GM23338 (cell line): ENCODE results near the gene KBTBD12. TPM values are rescaled to one million over a fixed set of nuclear protein-coding genes. Genes with fewer than 3 reads are reported as not detected.

ENCODE experiments used
- ATAC-seq: fragments of 200-7000 bp; cut with Tn5 transposase; 3 replicates; pipeline ENCODE4 v1.9.1; 2020
- DNase-seq: peaks from one replicate; pipeline ENCODE4 v3.0.0-alpha.2; 2015; ENCODE audit warnings: low spot score
- H2AFZ ChIP-seq: fragments of 200-600 bp; sonication (generic); 2 replicates; pipeline ENCODE4 v1.8.0; 2016; ENCODE audit warnings: antibody characterized with exemption, mild to moderate bottlenecking, moderate library complexity
- H3F3A ChIP-seq: fragments of 200-600 bp; sonication (generic); replicated peaks from 2 replicates; pipeline ENCODE4 v1.8.0; 2017; ENCODE audit warnings: antibody characterized with exemption, mixed run types, low read depth
- H3K27ac ChIP-seq: fragments of 200-600 bp; sonication (generic); 2 replicates; pipeline ENCODE4 v1.6.1; 2016; ENCODE audit warnings: low read depth
- H3K27me3 ChIP-seq: fragments of 200-600 bp; sonication (generic); 2 replicates; pipeline ENCODE4 v1.8.0; 2016; ENCODE audit warnings: mild to moderate bottlenecking, mixed run types, moderate library complexity; ENCODE audit not compliant: insufficient read depth
- H3K36me3 ChIP-seq: fragments of 200-600 bp; sonication (generic); 2 replicates; pipeline ENCODE4 v1.8.0; 2016; ENCODE audit warnings: mild to moderate bottlenecking; ENCODE audit not compliant: insufficient read depth
- H3K4me1 ChIP-seq: fragments of 200-600 bp; sonication (generic); 2 replicates; pipeline ENCODE4 v1.8.0; 2016; ENCODE audit warnings: mild to moderate bottlenecking, moderate library complexity; ENCODE audit not compliant: insufficient read depth
- H3K4me2 ChIP-seq: fragments of 200-600 bp; sonication (generic); 2 replicates; pipeline ENCODE4 v1.7.1; 2017; ENCODE audit warnings: mixed run types
- H3K4me3 ChIP-seq: fragments of 200-600 bp; sonication (generic); 2 replicates; pipeline ENCODE4 v1.6.1; 2016; ENCODE audit warnings: mixed run types
- H3K79me2 ChIP-seq: fragments of 200-600 bp; sonication (generic); replicated peaks from 2 replicates; pipeline ENCODE4 v1.8.0; 2017; ENCODE audit warnings: mild to moderate bottlenecking; ENCODE audit not compliant: insufficient read depth
- H3K9me2 ChIP-seq: fragments of 200-600 bp; sonication (generic); 2 replicates; pipeline ENCODE4 v1.8.0; 2017; ENCODE audit not compliant: insufficient read depth
- H4K20me1 ChIP-seq: fragments of 200-600 bp; sonication (generic); replicated peaks from 2 replicates; pipeline ENCODE4 v1.8.0; 2017; ENCODE audit warnings: mild to moderate bottlenecking; ENCODE audit not compliant: insufficient read depth
- H3K27ac Mint-ChIP-seq: 2 replicates; pipeline ENCODE4 v1.8.0; 2020; ENCODE audit warnings: inconsistent platforms, mild to moderate bottlenecking, moderate library complexity, mixed read lengths
- H3K27me3 Mint-ChIP-seq: 3 replicates; pipeline ENCODE4 v1.8.0; 2022; ENCODE audit warnings: low read depth, mild to moderate bottlenecking, moderate library complexity, mixed read lengths, inconsistent platforms; ENCODE audit not compliant: insufficient read depth, poor library complexity
- H3K36me3 Mint-ChIP-seq: 3 replicates; pipeline ENCODE4 v1.8.0; 2021; ENCODE audit warnings: low read depth, mild to moderate bottlenecking, inconsistent platforms, moderate library complexity, mixed read lengths
- H3K4me1 Mint-ChIP-seq: 3 replicates; pipeline ENCODE4 v1.8.0; 2020; ENCODE audit warnings: mild to moderate bottlenecking, inconsistent platforms, mixed read lengths
- H3K4me3 Mint-ChIP-seq: 3 replicates; pipeline ENCODE4 v1.8.0; 2021; ENCODE audit warnings: moderate library complexity, mild to moderate bottlenecking, inconsistent platforms, mixed read lengths
- H3K9me3 Mint-ChIP-seq: 3 replicates; pipeline ENCODE4 v1.8.0; 2020; ENCODE audit warnings: moderate library complexity, mild to moderate bottlenecking, inconsistent platforms, mixed read lengths
- CREB1 ChIP-seq: fragments of 250-450 bp; sonication (Bioruptor Pico); IDR thresholded peaks from 2 replicates; pipeline ENCODE4 v1.5.0; 2020; ENCODE audit warnings: low read depth, mild to moderate bottlenecking, moderate library complexity
- EZH2 ChIP-seq: fragments of 200-600 bp; sonication (generic); IDR thresholded peaks from one replicate; pipeline ENCODE4 v1.8.0; 2017; ENCODE audit warnings: antibody characterized with exemption, mild to moderate bottlenecking, low read depth; ENCODE audit not compliant: unreplicated experiment
- EZH2phosphoT487 ChIP-seq: fragments of 200-600 bp; sonication (generic); IDR thresholded peaks from one replicate; pipeline ENCODE4 v1.8.1; 2018; ENCODE audit warnings: antibody characterized with exemption; ENCODE audit not compliant: unreplicated experiment
- JUNB ChIP-seq: IDR thresholded peaks from one replicate; pipeline ENCODE4 v1.6.1; 2016; ENCODE audit warnings: antibody characterized with exemption; ENCODE audit not compliant: unreplicated experiment
- NANOG ChIP-seq: IDR thresholded peaks from 2 replicates; pipeline ENCODE4 v1.6.1; 2016; ENCODE audit warnings: antibody characterized with exemption, borderline replicate concordance
- POLR2AphosphoS5 ChIP-seq: IDR thresholded peaks from 2 replicates; pipeline ENCODE4 v1.6.1; 2016; ENCODE audit warnings: antibody characterized with exemption, low read depth
- STAT1 ChIP-seq: IDR thresholded peaks from one replicate; pipeline ENCODE4 v1.6.1; 2016; ENCODE audit warnings: antibody characterized with exemption; ENCODE audit not compliant: unreplicated experiment
- ZNF114 ChIP-seq: fragments of 250-450 bp; sonication (Bioruptor Pico); IDR thresholded peaks from 2 replicates; pipeline ENCODE4 v1.5.0; 2020; ENCODE audit warnings: mild to moderate bottlenecking, moderate library complexity
- ZNF331 ChIP-seq: fragments of 250-450 bp; sonication (Bioruptor Pico); IDR thresholded peaks from 2 replicates; pipeline ENCODE4 v1.5.0; 2020; ENCODE audit warnings: low read depth, mild to moderate bottlenecking, moderate library complexity
- polyA plus RNA-seq: library from polyadenylated mRNA; unstranded; fragments of >200 nt; fragmentation: Nextera tagmentation; extraction: Ambion mirVana; gene quantifications from 2 replicates; pipeline ENCODE4 v1.2.1, GENCODE V29; 2016
- total RNA-seq: library from RNA; depleted of rRNA; stranded (reverse); fragments of >200 nt; shearing (Covaris generic); gene quantifications from 2 replicates; pipeline ENCODE4 v1.2.3, GENCODE V29; 2014
- TF ChIP-seq, protein P1 (sequence below): IDR thresholded peaks from one replicate; pipeline ENCODE4 v1.6.1; 2018; ENCODE audit warnings: antibody characterized with exemption; ENCODE audit not compliant: unreplicated experiment
- TF ChIP-seq, protein P2 (sequence below): fragments of 250-450 bp; sonication (Bioruptor Pico); IDR thresholded peaks from 2 replicates; pipeline ENCODE4 v1.5.0; 2020; ENCODE audit warnings: mild to moderate bottlenecking, moderate library complexity
- TF ChIP-seq, protein P3 (sequence below), 2 experiments: fragments of 200-600 bp in 1 of 2; sonication (generic) in 1 of 2; conservative IDR thresholded peaks; 2 replicates each; pipeline versions ENCODE4 v1.5.1 to v1.6.1; 2016 to 2017; ENCODE audit warnings: antibody characterized with exemption in 2 of 2, low read depth in 2 of 2, mild to moderate bottlenecking in 2 of 2, moderate library complexity in 1 of 2
- TF ChIP-seq, protein P4 (sequence below): IDR thresholded peaks from 2 replicates; pipeline ENCODE4 v1.6.1; 2016; ENCODE audit warnings: antibody characterized with exemption

The KBTBD12 gene
- total and polyA plus RNA-seq, 2 experiments from 2014 or later: 0.53 to 0.69 TPM

DNA sequence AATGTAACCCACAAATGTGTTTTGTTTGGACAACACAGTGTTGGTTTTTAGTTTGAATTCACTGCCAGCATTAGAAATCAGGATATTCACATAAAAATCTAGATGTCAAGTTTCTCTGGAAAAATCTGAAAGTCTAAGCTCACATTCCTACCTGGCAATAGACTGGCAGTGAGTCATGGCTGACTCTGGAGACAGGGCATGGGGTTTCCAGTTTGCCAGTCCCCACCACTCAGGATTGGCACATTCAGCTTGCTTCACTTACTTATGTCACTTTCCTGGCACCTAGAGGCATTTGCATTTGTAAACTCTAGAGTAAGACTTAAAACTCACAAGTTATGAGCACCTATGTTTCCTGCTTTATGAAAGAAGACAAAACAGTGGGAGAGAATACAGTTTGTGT lies 118.1 kb downstream of the KBTBD12 start:
- TF ChIP-seq, protein P1, sequence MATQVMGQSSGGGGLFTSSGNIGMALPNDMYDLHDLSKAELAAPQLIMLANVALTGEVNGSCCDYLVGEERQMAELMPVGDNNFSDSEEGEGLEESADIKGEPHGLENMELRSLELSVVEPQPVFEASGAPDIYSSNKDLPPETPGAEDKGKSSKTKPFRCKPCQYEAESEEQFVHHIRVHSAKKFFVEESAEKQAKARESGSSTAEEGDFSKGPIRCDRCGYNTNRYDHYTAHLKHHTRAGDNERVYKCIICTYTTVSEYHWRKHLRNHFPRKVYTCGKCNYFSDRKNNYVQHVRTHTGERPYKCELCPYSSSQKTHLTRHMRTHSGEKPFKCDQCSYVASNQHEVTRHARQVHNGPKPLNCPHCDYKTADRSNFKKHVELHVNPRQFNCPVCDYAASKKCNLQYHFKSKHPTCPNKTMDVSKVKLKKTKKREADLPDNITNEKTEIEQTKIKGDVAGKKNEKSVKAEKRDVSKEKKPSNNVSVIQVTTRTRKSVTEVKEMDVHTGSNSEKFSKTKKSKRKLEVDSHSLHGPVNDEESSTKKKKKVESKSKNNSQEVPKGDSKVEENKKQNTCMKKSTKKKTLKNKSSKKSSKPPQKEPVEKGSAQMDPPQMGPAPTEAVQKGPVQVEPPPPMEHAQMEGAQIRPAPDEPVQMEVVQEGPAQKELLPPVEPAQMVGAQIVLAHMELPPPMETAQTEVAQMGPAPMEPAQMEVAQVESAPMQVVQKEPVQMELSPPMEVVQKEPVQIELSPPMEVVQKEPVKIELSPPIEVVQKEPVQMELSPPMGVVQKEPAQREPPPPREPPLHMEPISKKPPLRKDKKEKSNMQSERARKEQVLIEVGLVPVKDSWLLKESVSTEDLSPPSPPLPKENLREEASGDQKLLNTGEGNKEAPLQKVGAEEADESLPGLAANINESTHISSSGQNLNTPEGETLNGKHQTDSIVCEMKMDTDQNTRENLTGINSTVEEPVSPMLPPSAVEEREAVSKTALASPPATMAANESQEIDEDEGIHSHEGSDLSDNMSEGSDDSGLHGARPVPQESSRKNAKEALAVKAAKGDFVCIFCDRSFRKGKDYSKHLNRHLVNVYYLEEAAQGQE: no peak
- TF ChIP-seq NANOG (no peak), CREB1 (CRISPR knock-in tag) (no peak), STAT1 (no peak), ZNF114 (CRISPR knock-in tag) (no peak), POLR2AphosphoS5 (no peak), ZNF331 (no peak), EZH2 (no peak), JUNB (no peak), EZH2phosphoT487 (no peak)
- TF ChIP-seq, protein P2, sequence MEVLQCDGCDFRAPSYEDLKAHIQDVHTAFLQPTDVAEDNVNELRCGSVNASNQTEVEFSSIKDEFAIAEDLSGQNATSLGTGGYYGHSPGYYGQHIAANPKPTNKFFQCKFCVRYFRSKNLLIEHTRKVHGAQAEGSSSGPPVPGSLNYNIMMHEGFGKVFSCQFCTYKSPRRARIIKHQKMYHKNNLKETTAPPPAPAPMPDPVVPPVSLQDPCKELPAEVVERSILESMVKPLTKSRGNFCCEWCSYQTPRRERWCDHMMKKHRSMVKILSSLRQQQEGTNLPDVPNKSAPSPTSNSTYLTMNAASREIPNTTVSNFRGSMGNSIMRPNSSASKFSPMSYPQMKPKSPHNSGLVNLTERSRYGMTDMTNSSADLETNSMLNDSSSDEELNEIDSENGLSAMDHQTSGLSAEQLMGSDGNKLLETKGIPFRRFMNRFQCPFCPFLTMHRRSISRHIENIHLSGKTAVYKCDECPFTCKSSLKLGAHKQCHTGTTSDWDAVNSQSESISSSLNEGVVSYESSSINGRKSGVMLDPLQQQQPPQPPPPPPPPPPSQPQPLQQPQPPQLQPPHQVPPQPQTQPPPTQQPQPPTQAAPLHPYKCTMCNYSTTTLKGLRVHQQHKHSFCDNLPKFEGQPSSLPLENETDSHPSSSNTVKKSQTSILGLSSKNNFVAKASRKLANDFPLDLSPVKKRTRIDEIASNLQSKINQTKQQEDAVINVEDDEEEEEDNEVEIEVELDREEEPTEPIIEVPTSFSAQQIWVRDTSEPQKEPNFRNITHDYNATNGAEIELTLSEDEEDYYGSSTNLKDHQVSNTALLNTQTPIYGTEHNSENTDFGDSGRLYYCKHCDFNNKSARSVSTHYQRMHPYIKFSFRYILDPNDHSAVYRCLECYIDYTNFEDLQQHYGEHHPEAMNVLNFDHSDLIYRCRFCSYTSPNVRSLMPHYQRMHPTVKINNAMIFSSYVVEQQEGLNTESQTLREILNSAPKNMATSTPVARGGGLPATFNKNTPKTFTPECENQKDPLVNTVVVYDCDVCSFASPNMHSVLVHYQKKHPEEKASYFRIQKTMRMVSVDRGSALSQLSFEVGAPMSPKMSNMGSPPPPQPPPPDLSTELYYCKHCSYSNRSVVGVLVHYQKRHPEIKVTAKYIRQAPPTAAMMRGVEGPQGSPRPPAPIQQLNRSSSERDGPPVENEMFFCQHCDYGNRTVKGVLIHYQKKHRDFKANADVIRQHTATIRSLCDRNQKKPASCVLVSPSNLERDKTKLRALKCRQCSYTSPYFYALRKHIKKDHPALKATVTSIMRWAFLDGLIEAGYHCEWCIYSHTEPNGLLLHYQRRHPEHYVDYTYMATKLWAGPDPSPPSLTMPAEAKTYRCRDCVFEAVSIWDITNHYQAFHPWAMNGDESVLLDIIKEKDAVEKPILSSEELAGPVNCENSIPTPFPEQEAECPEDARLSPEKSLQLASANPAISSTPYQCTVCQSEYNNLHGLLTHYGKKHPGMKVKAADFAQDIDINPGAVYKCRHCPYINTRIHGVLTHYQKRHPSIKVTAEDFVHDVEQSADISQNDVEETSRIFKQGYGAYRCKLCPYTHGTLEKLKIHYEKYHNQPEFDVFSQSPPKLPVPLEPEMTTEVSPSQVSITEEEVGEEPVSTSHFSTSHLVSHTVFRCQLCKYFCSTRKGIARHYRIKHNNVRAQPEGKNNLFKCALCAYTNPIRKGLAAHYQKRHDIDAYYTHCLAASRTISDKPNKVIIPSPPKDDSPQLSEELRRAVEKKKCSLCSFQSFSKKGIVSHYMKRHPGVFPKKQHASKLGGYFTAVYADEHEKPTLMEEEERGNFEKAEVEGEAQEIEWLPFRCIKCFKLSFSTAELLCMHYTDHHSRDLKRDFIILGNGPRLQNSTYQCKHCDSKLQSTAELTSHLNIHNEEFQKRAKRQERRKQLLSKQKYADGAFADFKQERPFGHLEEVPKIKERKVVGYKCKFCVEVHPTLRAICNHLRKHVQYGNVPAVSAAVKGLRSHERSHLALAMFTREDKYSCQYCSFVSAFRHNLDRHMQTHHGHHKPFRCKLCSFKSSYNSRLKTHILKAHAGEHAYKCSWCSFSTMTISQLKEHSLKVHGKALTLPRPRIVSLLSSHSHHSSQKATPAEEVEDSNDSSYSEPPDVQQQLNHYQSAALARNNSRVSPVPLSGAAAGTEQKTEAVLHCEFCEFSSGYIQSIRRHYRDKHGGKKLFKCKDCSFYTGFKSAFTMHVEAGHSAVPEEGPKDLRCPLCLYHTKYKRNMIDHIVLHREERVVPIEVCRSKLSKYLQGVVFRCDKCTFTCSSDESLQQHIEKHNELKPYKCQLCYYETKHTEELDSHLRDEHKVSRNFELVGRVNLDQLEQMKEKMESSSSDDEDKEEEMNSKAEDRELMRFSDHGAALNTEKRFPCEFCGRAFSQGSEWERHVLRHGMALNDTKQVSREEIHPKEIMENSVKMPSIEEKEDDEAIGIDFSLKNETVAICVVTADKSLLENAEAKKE: no peak
- TF ChIP-seq, protein P3, sequence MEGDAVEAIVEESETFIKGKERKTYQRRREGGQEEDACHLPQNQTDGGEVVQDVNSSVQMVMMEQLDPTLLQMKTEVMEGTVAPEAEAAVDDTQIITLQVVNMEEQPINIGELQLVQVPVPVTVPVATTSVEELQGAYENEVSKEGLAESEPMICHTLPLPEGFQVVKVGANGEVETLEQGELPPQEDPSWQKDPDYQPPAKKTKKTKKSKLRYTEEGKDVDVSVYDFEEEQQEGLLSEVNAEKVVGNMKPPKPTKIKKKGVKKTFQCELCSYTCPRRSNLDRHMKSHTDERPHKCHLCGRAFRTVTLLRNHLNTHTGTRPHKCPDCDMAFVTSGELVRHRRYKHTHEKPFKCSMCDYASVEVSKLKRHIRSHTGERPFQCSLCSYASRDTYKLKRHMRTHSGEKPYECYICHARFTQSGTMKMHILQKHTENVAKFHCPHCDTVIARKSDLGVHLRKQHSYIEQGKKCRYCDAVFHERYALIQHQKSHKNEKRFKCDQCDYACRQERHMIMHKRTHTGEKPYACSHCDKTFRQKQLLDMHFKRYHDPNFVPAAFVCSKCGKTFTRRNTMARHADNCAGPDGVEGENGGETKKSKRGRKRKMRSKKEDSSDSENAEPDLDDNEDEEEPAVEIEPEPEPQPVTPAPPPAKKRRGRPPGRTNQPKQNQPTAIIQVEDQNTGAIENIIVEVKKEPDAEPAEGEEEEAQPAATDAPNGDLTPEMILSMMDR (conservative IDR thresholded peaks at IDR 0.05; ENCODE audit: low read depth in 2 of 2): no peak
- TF ChIP-seq, protein P4, sequence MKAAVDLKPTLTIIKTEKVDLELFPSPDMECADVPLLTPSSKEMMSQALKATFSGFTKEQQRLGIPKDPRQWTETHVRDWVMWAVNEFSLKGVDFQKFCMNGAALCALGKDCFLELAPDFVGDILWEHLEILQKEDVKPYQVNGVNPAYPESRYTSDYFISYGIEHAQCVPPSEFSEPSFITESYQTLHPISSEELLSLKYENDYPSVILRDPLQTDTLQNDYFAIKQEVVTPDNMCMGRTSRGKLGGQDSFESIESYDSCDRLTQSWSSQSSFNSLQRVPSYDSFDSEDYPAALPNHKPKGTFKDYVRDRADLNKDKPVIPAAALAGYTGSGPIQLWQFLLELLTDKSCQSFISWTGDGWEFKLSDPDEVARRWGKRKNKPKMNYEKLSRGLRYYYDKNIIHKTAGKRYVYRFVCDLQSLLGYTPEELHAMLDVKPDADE: no peak
- Mint-ChIP-seq H3K9me3 (no peaks in the 10 kb centered on the region), H3K4me1 (no peaks in the 10 kb centered on the region), H3K27me3 (peaks cover 5% of the 10 kb centered on the region), H3K4me3 (no peak overlapping the region), H3K36me3 (no peaks in the 10 kb centered on the region), H3K27ac (no peak overlapping the region)
- no peak for ATAC-seq
- Histone ChIP-seq H3K4me3 (no peak overlapping the region), H4K20me1 (no peaks in the 10 kb centered on the region), H3K36me3 (no peaks in the 10 kb centered on the region), H3K27ac (no peak overlapping the region), H3K4me1 (no peaks in the 10 kb centered on the region), H3K9me2 (no peaks in the 10 kb centered on the region), H3F3A (no peaks in the 10 kb centered on the region), H2AFZ (no peak overlapping the region), H3K4me2 (no peak overlapping the region), H3K79me2 (no peaks in the 10 kb centered on the region), H3K27me3 (no peaks in the 10 kb centered on the region)
- DNase-seq: no peak
